Activated CD8-positive, alpha-beta memory T cell treated with anti-CD3 and anti-CD28 coated beads for 48 hours (primary cell): ENCODE results near the gene SLC25A3.
"Not testable (repeated sequence)": the region's sequence is repeated elsewhere in the genome, so short reads cannot be mapped to it uniquely, and the experiment has no call there.

Experiments used
- DNase-seq, 3 experiments: peaks; one replicate each; pipeline ENCODE4 v3.0.0-alpha.2; 2020; ENCODE audit warnings: low read depth in 2 of 3, low spot score in 2 of 3

SLC25A3 gene

GRCh38 chr12:98594050-98594835 lies 757 bp downstream of the SLC25A3 start:
- DNase-seq = peak in 2 of 3 experiments; percentile 11 to 12

GRCh38 chr12:98595243-98595988 lies 1.9 kb downstream of the SLC25A3 start:
- DNase-seq = no peak

GRCh38 chr12:98597313-98597712 lies 3.8 kb downstream of the SLC25A3 start:
- not testable (repeated sequence) for DNase-seq

GRCh38 chr12:98601924-98602323 lies 8.4 kb downstream of the SLC25A3 start:
- no peak for DNase-seq

- DNase-seq = no peak
Observed at GRCh38 chr12:98606359-98606988, 13.0 kb downstream of the SLC25A3 start.

- DNase-seq = no peak
Observed at GRCh38 chr12:98610596-98610995, 17.1 kb downstream of the SLC25A3 start.

GRCh38 chr12:98612696-98613334 lies 19.3 kb downstream of the SLC25A3 start:
- no peak for DNase-seq

GRCh38 chr12:98618952-98619351 lies 25.5 kb downstream of the SLC25A3 start:
- no peak for DNase-seq

GRCh38 chr12:98635657-98636323 lies 42.3 kb downstream of the SLC25A3 start:
- DNase-seq = no peak

- no peak for DNase-seq
Observed at GRCh38 chr12:98637068-98637467, 43.6 kb downstream of the SLC25A3 start.

GRCh38 chr12:98638009-98638408 lies 44.5 kb downstream of the SLC25A3 start:
- no peak for DNase-seq

GRCh38 chr12:98639491-98639890 lies 46.0 kb downstream of the SLC25A3 start:
- DNase-seq = no peak

- not testable (repeated sequence) for DNase-seq
Observed at GRCh38 chr12:98642801-98643200, 49.3 kb downstream of the SLC25A3 start.

GRCh38 chr12:98644433-98644711 lies 50.9 kb downstream of the SLC25A3 start:
- DNase-seq = no peak

GRCh38 chr12:98644712-98645571 lies 51.5 kb downstream of the SLC25A3 start, which contains the start of the genes APAF1 and IKBIP:
TSS of gene APAF1 (plus strand) at chr12:98645290. CDS start at chr12:98648360, 3,070 bp downstream.
TSS of gene IKBIP (minus strand) at chr12:98644788. CDS start at chr12:98644701, 87 bp downstream.
- peak; percentile 86 to 96 (median 96) for DNase-seq

GRCh38 chr12:98645572-98646067 lies 52.1 kb downstream of the SLC25A3 start:
- peak in 1 of 3 experiments; percentile 4 for DNase-seq

GRCh38 chr12:98646294-98647090 lies 53.0 kb downstream of the SLC25A3 start:
- DNase-seq = no peak

- DNase-seq = no peak
Observed at GRCh38 chr12:98651328-98651727, 57.8 kb downstream of the SLC25A3 start.
